Upper lobe of right lung (tissue), 1 donor: Measurements from ENCODE around the gene MBD3. TPM values are rescaled to one million over a fixed set of nuclear protein-coding genes. Genes with fewer than 3 reads are reported as not detected.

Experiments used
- ATAC-seq: fragments of 200-7000 bp; cut with Tn5 transposase; one replicate; pipeline ENCODE4 v1.9.1; 2020; ENCODE audit warnings: mild to moderate bottlenecking, moderate library complexity
- DNase-seq: peaks from one replicate; pipeline ENCODE4 v3.0.0-alpha.2; 2020
- H3K27ac ChIP-seq: fragments of 200-600 bp; one replicate; pipeline ENCODE4 v1.8.0; 2022
- H3K27me3 ChIP-seq: fragments of 200-600 bp; one replicate; pipeline ENCODE4 v1.8.0; 2022; ENCODE audit warnings: mild to moderate bottlenecking
- H3K36me3 ChIP-seq: fragments of 200-600 bp; one replicate; pipeline ENCODE4 v1.8.0; 2022
- H3K4me1 ChIP-seq: fragments of 200-600 bp; one replicate; pipeline ENCODE4 v1.8.0; 2022
- H3K4me3 ChIP-seq: fragments of 200-600 bp; one replicate; pipeline ENCODE4 v1.8.0; 2022; ENCODE audit warnings: mild to moderate bottlenecking
- H3K9me3 ChIP-seq: fragments of 200-600 bp; one replicate; pipeline ENCODE4 v1.8.0; 2022
- intact Hi-C: fragments of 100-400 bp; cut with DNase I; formaldehyde crosslinking; loops from one replicate; pipeline ENCODE4 v1.11.0; 2022
- total RNA-seq: library from RNA; stranded (reverse); fragmentation: NEBNext Ultra II Directional; extraction: Animal tissue kit (Norgen Biotek cat#: 25700); gene quantifications from one replicate; pipeline ENCODE4 v1.2.1, GENCODE V29; 2021
- TF ChIP-seq, protein P1 (sequence below): fragments of 200-600 bp; IDR thresholded peaks from one replicate; pipeline ENCODE4 v1.8.0; 2022; ENCODE audit warnings: antibody characterized with exemption
- donor health status: DM: no; HTN: yes; CAD: no; lungs with severe emphysema.

Gene MBD3
- total RNA-seq, 1 donor from 2014 or later: 78.7 TPM

DNA sequence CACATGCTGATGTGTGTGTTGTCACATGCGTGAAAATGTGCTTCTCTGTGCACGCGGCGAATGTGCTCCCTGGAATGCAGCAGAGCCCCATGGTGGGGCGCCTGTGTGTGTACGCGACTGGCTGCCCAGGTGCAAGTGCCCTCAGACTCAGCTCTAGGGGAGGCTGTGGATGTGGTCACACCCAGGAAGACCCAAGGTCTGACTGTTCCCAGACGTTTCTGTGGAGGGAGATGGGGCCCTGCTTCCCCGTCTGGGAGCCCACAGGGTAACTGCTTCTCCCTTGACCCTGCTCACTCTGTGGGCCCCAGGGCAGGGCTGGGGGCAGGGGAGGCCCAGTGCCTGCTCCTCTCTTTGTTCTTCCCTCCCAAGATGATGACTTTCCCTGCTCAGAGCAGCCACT lies 20.5 kb upstream of the MBD3 start:
- Histone ChIP-seq H3K4me3 (no peak overlapping the region), H3K27ac (no peak overlapping the region), H3K27me3 (no peaks in the 10 kb centered on the region), H3K4me1 (no peaks in the 10 kb centered on the region), H3K36me3 (peaks cover 29% of the 10 kb centered on the region), H3K9me3 (no peaks in the 10 kb centered on the region)
- TF ChIP-seq, protein P1, sequence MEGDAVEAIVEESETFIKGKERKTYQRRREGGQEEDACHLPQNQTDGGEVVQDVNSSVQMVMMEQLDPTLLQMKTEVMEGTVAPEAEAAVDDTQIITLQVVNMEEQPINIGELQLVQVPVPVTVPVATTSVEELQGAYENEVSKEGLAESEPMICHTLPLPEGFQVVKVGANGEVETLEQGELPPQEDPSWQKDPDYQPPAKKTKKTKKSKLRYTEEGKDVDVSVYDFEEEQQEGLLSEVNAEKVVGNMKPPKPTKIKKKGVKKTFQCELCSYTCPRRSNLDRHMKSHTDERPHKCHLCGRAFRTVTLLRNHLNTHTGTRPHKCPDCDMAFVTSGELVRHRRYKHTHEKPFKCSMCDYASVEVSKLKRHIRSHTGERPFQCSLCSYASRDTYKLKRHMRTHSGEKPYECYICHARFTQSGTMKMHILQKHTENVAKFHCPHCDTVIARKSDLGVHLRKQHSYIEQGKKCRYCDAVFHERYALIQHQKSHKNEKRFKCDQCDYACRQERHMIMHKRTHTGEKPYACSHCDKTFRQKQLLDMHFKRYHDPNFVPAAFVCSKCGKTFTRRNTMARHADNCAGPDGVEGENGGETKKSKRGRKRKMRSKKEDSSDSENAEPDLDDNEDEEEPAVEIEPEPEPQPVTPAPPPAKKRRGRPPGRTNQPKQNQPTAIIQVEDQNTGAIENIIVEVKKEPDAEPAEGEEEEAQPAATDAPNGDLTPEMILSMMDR: no peak
- no peak for ATAC-seq
- no peak for DNase-seq
- intact Hi-C loops: no loop called here

DNA sequence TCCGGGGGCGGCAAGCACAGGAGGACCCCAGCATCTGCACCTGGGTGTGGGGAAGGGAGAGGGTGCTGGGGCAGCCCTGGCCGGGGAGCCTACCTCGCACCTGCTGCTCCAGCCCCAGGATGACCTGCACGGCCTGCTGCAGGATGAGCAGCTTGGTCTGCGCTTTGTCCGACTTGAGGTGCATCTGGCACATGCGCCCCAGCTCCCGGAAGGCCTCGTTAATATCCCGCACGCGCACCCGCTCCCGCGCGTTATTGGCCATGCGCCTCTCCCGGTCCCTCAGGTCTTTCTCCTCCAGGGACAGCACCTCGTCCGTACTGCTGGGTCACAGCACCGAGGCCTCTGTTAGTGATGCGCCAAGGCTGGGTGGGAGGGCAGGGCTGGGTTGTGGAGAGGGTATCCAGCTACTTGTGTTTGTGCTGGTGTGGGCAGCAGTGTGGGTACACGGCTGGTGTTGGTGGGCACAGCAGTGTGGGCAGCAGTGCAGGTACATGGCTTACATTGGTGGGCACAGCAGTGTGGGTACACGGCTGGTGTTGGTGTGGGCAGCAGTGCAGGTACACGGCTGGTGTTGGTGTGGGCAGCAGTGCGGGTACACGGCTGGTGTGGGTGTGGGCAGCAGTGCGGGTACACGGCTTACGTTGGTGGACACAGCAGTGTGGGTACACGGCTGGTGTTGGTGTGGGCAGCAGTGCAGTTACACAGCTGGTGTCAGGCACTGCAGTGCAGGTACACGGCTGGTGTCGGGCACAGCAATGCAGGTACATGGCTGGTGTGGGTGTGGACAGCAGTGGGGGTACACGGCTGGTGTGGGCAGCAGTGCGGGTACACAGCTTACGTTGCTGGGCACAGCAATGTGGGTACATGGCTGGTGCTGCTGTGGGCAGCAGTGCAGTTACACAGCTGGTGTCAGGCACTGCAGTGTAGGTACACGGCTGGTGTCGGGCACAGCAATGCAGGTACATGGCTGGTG lies 19.7 kb upstream of the MBD3 start:
- H3K36me3 ChIP-seq: peaks cover 24% of the 10 kb centered on the region
- TF ChIP-seq, protein P1: no peak
- no peak overlapping the region for H3K4me3 ChIP-seq
- H3K27ac ChIP-seq: no peak overlapping the region
- intact Hi-C loops: no loop called here
- H3K27me3 ChIP-seq: no peaks in the 10 kb centered on the region
- H3K4me1 ChIP-seq: no peaks in the 10 kb centered on the region
- no peaks in the 10 kb centered on the region for H3K9me3 ChIP-seq
- no peak for DNase-seq
- no peak for ATAC-seq

DNA sequence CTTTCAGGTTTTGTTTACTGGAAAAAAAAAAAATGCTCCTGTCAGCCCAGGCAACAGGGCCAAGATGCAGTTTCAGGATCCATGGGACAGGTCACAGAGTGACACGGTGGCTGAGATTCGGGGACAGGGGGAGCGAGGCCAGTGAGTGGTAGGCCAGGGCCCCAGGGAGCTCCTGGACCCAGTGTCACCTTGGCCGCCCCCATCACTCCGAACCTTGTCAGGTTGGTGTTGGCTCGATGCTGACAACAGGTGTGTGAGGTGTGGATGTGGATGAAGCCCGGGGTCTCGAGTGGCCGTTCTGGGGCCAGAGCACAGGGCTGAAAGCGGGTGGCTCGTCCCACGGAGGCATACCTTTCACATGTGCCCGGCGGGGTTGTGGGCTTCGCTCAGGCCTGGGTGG lies 18.7 kb upstream of the MBD3 start:
- peaks cover 4% of the 10 kb centered on the region for H3K4me1 ChIP-seq
- no peaks in the 10 kb centered on the region for H3K9me3 ChIP-seq
- H3K27ac ChIP-seq: no peak overlapping the region
- intact Hi-C loops: no loop called here
- TF ChIP-seq, protein P1: no peak
- peaks cover 24% of the 10 kb centered on the region for H3K36me3 ChIP-seq
- H3K27me3 ChIP-seq: no peaks in the 10 kb centered on the region
- H3K4me3 ChIP-seq: no peak overlapping the region
- DNase-seq (no peak), ATAC-seq (no peak)

DNA sequence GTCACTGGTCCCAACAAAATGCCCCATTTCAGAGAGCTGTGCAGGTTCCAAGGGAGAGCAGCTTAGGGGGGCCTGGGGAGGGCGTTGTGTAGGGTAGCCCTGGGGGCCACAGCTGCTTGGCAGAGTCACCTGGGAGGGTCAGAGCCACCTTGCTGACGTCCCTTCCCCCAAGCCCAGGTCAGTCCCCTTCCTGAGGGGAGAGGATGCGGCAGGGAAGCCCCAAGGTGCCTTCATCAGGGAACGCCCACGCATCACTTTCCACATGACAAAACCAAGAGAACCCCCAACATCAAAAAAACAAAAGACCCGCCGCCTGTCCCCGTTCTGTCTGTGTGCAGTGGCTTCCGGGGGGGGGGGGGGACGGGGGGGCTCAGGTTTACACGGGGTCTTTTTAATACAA lies 17.9 kb upstream of the MBD3 start:
- intact Hi-C loops: no loop called here
- Histone ChIP-seq H3K27me3 (no peaks in the 10 kb centered on the region), H3K4me1 (peaks cover 8% of the 10 kb centered on the region), H3K27ac (no peak overlapping the region), H3K36me3 (peaks cover 23% of the 10 kb centered on the region), H3K4me3 (no peak overlapping the region), H3K9me3 (no peaks in the 10 kb centered on the region)
- TF ChIP-seq, protein P1: no peak
- ATAC-seq (no peak), DNase-seq (no peak)

GRCh38 chr19:1609680-1610474 lies 17.2 kb upstream of the MBD3 start:
- peaks cover 16% of the 10 kb centered on the region for H3K36me3 ChIP-seq

More at GRCh38 chr19:1609680-1610474, 17.2 kb upstream of the MBD3 start:
- peaks cover 8% of the 10 kb centered on the region for H3K4me1 ChIP-seq
- H3K27me3 ChIP-seq: no peaks in the 10 kb centered on the region
- TF ChIP-seq, protein P1: no peak
- DNase-seq (no peak), ATAC-seq (no peak)
- no peak overlapping the region for H3K4me3 ChIP-seq
- H3K9me3 ChIP-seq: no peaks in the 10 kb centered on the region
- no peak overlapping the region for H3K27ac ChIP-seq
- intact Hi-C loops: no loop called here
